ENCODE data around the gene FCHO1.

- TF ChIP-seq FOSL2 (IDR thresholded peaks at IDR 0.05) (no peak), FOSL2 (CRISPR knock-in tag; IDR thresholded peaks at IDR 0.05) (no peak), CTCF (IDR thresholded peaks at IDR 0.05) (no peak), REST (IDR thresholded peaks at IDR 0.05) (no peak), POLR2A (IDR thresholded peaks at IDR 0.05; ENCODE audit: low read length) (no peak), NR3C1 (IDR thresholded peaks at IDR 0.05) (no peak), TP53 (CRISPR knock-in tag; IDR thresholded peaks at IDR 0.05) (no peak), CEBPB (IDR thresholded peaks at IDR 0.05) (no peak), JUNB (IDR thresholded peaks at IDR 0.05) (no peak), RCOR1 (IDR thresholded peaks at IDR 0.05; ENCODE audit: low read depth, low read length) (no peak), KDM1A (IDR thresholded peaks at IDR 0.05; ENCODE audit: low read depth) (peak; percentile 99)
These were observed 3.8 kb upstream of the FCHO1 start for GRCh38 chr19:17747205-17748098.

Measured in A549 (cell line).